NCI-H82 (cell line): ENCODE measurements around the gene CCND1.
"Not testable (repeated sequence)": the region's sequence is repeated elsewhere in the genome, so short reads cannot be mapped to it uniquely, and the experiment has no call there.

Experiments used
- DNase-seq: peaks from one replicate; lab custom pipeline; 2025; lab: John Stamatoyannopoulos, UW

Gene CCND1

GRCh38 chr11:69667619-69668604 is 27.0 kb downstream of the CCND1 start:
- no peak for DNase-seq

- no peak for DNase-seq
These were observed 28.5 kb downstream of the CCND1 start for GRCh38 chr11:69669486-69669885.

- DNase-seq = peak; percentile 84
These were observed 29.3 kb downstream of the CCND1 start for GRCh38 chr11:69670158-69670845.

- no peak for DNase-seq
These were observed 30.9 kb downstream of the CCND1 start for GRCh38 chr11:69671734-69672465.

- DNase-seq = no peak
These were observed 33.4 kb downstream of the CCND1 start for GRCh38 chr11:69674267-69674885.

- peak; percentile 92 for DNase-seq
These were observed 34.1 kb downstream of the CCND1 start, which contains the start of gene LTO1 for GRCh38 chr11:69674886-69675714. Gene LTO1, minus strand, starts transcription at chr11:69675353. Its CDS starts 114 bp downstream, at chr11:69675239.

GRCh38 chr11:69677749-69678148 is 36.8 kb downstream of the CCND1 start:
- no peak for DNase-seq

GRCh38 chr11:69680688-69681087 is 39.7 kb downstream of the CCND1 start:
- DNase-seq = no peak

- no peak for DNase-seq
These were observed 41.3 kb downstream of the CCND1 start for GRCh38 chr11:69682221-69682620.

GRCh38 chr11:69682681-69683326 is 41.8 kb downstream of the CCND1 start:
- no peak for DNase-seq

GRCh38 chr11:69683764-69684333 is 42.9 kb downstream of the CCND1 start:
- peak; percentile 10 for DNase-seq

GRCh38 chr11:69684651-69685050 is 43.7 kb downstream of the CCND1 start:
- no peak for DNase-seq

- no peak for DNase-seq
These were observed 44.4 kb downstream of the CCND1 start for GRCh38 chr11:69685348-69685747.

GRCh38 chr11:69686452-69686851 is 45.5 kb downstream of the CCND1 start:
- DNase-seq = no peak

- no peak for DNase-seq
These were observed 45.9 kb downstream of the CCND1 start for GRCh38 chr11:69686856-69687255.

- DNase-seq = not testable (repeated sequence)
These were observed 47.2 kb downstream of the CCND1 start for GRCh38 chr11:69687969-69688771.

GRCh38 chr11:69689484-69690319 is 48.7 kb downstream of the CCND1 start:
- DNase-seq = no peak

GRCh38 chr11:69691463-69691862 is 50.5 kb downstream of the CCND1 start:
- no peak for DNase-seq
